ENCODE measurements around the gene SH3YL1.

The SH3YL1 gene

DNA sequence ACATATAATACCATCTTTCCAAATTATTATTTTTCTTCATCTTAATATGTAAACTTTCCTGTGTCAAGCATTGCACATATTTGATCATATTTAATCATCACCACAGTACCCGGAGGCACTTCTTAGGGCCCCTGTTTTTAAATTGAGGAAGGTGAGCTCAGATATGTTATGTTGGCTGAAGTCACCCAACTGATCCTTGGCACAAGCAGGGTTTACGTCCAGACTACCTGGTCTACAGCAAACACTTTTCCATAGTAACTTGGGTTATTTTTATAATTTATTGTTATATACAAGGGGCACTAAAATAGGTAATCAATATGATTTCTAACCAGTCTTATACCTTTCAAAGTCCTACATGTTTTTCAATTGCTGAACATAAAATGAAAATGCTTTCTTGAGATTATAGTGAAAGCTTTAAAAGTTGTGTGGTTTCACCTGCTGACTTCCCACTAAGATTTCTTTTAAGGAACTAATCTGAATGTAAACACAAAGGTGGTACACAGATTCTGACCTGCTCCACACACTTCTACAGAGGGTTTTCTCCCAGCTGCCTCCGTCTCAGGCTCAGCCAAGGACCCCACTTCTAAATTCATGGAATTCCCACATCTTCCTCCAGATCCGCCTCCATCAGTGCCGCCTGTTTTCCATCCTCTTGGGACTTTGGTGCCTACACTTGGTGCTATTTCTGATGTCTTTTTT is 52.2 kb downstream of the SH3YL1 start:
- no peak for DNase-seq

DNA sequence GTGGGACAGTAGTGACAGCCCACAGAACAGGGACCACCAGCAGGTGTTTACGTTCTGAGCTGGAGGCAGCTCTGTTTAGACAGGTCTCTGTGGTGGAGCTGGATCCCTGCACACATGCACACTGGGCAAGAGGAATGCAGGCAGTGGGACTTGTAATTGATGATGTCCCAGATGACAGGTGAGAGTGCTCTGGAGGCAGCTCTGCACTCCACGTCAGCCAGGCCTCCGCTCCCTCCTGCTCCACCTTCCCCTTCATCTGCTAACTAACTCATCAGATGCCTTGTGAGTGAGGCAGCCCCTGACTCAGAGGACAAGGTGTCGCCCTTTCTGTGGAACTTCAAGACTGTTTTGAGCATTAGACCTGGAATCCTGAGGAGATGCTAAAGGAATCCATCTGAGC is 53.2 kb downstream of the SH3YL1 start:
- no peak for DNase-seq

DNA sequence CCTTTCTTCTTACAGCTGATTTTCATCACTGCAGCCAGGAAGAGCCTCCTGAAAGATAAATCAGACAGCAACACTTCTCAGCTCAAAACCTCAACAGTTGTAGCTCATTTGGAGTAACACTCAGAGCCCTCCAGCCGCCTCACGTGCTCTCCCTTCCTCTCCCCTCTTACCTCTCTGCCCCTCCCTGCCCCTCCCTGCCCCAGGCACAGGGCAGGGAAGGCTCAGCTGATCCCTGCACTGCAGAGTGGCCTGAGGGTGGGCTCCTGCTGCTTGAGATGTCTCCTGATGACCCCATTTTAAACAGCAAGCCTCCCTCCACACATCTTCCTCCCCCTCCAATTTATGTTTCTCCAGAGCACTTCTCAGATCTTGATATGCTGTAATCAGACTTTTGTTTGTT is 54.4 kb downstream of the SH3YL1 start:
- no peak for DNase-seq

GRCh38 chr2:208335-208734 is 55.5 kb downstream of the SH3YL1 start:
- no peak for DNase-seq

GRCh38 chr2:203984-204383 is 59.8 kb downstream of the SH3YL1 start:
- DNase-seq = no peak

DNA sequence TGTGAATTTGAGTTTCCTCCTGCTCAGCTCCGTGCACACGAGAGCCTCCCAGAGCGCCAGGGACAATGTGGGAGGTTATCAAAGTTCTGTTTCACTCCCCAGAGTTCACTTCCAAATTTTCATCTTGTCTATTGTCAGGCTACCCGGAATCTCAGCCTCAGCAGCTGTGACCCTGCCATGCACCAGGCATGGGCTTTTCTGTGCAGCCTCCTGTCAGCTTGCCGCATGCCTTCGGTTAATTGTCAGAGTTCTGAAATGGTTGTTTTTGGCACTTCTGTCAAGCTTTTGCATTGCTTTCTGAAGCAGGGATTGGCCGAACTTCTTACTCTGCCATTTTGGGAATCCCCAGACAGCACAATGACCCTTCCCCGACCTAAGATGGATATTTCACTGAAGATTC is 60.4 kb downstream of the SH3YL1 start:
- DNase-seq = no peak

- DNase-seq = no peak
Observed at GRCh38 chr2:202945-203344, 60.9 kb downstream of the SH3YL1 start.

DNA sequence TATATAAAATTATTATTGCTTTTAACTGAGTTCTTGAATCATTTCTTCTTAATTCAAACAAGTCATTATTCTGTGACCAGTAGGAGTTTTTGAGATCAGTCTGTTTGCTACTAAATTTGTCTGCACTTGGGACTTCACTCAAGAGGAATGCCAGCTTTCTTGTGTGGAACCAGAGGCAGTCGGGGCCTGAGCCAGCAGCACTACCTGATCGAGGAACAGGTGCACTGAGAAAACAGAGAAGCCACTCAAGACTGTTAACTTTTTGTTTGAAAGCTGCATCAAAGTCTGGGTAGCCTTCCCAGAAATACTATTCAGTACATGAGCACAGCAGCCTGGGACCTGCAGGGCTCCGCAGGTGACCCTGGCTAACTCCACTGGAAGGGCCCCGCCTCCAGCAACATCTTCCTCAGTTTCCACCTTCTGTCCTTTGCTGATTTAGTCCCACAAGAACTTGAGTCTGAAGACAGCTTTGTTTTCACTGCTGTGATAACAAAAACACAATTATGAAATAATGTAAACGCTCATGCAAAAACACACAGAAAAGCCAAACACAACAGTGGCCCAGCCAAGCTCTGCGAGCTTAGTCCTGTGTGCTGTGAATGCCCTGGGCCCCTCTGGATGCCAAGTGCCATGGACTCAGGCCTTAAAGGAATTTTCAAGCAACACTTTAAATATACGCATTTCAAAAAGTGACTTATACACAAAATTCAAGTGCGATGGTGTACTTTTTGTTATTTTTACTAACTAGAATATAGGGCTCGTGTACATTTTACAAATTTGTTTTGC is 62.0 kb downstream of the SH3YL1 start:
- no peak for DNase-seq

DNA sequence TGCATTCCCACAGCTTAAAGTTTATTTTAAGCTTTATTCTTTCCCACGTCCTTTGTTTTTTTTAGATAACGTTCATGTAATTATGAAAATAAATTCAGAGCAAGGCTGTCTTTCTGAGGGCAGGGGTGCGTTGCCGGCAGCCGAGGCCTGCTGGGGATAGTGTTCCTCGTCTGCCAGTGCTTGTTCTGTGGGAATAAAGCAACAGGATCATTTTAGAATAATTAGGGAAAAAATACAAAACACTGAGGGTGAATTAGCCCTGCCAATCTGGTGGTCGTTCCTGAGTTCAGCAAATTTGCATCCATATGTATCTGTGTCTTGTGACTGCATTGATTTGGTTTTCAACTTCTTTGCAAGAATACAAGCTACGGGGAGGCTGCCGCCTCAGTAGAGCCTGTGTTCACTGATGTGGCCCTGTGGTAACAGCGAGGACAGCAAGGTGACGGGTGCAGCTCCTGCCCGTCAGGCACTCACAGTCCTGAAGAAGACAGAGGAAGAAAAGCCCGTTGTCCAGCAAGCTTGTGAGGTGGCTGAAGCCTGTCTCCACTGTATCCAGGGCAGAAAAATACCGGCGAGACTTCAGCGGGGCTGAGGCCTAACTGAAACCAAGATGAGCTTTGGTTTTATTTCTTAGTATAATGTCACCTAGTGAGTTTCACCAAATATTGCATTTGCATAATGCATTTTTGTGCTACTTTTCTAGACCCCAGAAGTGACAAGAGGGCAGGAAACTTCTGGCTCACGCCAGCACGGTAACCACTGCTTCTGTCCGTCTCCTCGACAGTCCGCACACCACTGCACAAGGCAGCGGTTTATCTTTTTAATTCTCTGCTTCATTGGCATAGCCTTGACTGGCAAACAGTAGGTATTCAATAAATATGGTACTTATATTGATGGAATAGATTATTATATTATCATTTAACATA is 64.5 kb downstream of the SH3YL1 start:
- no peak for DNase-seq

GRCh38 chr2:196406-196805 is 67.4 kb downstream of the SH3YL1 start:
- DNase-seq = no peak

- DNase-seq = no peak
Observed at GRCh38 chr2:195932-196331, 67.9 kb downstream of the SH3YL1 start.

DNA sequence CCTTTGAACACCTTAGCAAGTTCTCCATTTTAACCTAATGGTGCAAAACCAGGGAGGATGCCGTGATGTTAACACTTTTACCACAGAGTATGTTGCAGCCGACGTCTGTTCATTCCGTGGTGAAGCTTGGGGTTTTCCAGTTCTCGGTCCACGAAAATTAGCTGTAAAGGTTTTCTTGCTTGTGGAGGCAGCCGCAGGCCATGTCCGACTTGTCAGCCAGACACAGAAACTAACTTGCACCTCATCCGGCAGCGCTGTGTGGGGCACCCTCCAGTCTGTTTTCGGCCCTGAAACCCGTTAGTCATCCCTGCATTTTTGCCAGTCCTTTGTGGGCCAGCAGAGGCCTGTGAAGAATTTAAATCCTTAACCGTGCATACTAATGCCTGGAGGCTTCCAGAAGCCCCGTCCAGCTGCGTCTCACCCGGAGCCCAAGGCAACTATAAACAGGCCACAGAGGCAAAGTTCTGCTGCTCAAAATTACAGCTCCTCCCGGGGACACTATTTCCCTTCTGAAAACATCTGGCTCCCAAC is 70.6 kb downstream of the SH3YL1 start:
- DNase-seq = no peak

GRCh38 chr2:191311-192190 is 72.3 kb downstream of the SH3YL1 start:
- DNase-seq = no peak

DNA sequence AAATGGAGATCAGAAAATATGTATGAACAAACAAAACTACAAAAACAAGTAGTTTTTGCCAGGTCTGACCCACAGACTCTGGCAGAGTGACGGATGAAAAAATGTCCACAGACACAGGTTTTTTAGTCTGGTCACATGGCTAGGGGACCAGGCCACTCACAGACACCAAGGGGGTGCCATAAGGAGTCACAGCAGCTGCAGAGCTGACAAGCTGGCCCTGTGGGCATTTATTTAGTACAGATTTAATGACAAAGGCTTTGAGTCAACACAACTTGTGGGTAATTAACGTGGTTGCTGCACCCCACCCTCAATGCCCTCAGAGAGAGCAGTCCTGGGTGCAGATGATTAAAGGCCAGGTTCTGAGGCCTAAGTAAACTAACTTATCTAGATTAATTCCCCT is 76.0 kb downstream of the SH3YL1 start:
- DNase-seq = no peak

DNA sequence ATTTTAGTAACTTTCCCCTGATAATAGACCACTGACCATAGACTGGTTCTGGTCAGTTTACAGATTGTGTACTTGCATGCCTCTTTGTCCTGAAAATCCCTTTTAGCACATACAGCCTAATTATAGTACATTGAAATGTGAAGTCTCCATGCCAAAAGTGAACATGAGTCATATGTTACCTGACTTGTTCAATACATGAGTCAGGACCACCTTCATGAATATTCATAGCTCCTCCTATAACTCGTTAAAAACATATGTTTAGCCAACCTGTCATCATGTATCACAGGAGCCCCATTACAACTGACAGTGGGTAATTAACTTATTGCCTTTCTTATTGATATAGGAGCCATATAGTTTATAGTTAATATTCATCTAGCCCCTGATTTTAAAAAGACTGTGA is 78.6 kb downstream of the SH3YL1 start:
- DNase-seq = no peak

DNA sequence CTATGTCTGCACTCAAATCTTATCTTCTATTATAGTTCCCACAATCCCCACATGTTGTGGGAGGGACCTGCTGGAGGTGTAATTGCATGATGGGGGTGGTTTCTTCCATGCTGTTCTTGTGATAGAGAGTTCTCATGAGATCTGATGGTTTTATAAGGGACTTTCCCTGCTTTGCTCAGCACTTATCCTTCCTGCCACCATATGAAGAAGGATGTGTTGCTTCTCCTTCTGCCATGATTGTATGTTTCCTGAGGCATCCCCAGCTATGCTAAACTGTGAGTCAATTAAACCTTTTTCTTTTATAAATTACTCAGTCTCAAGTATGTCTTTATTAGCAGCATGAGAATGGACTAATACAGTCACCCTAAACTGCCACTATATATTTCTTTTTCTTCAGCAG is 79.1 kb downstream of the SH3YL1 start:
- DNase-seq = no peak

- DNase-seq = no peak
Observed at GRCh38 chr2:182509-183122, 81.2 kb downstream of the SH3YL1 start.

- DNase-seq = no peak
Observed at GRCh38 chr2:180311-180710, 83.5 kb downstream of the SH3YL1 start.

DNA sequence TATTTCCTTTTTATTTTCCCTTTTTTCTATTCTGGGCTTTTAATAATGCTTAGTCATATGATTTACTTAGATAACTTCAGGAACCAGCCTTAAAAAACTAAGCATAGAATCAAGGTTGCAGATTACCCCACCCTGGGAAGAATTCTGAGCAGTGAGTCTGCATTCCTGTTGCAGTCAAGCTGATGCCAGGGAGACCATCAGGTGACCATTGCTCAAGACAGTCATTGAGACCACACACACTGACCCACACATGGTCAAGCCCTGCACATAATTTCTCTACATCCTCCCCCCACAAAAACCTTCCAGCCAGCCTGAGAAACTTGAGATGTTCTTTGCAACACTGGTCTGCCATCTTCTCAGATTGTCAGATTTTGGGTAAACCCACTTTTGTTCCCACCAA is 83.9 kb downstream of the SH3YL1 start:
- DNase-seq = no peak

- no peak for DNase-seq
Observed at GRCh38 chr2:177733-178132, 86.1 kb downstream of the SH3YL1 start.

- DNase-seq = no peak
Observed at GRCh38 chr2:176917-177316, 86.9 kb downstream of the SH3YL1 start.
